K562 (cell line): ENCODE data around the gene SIGLEC7. TPM values are rescaled to one million over a fixed set of nuclear protein-coding genes. Genes with fewer than 3 reads are reported as not detected.

ENCODE experiments used
- ATAC-seq: fragments of 200-7000 bp; cut with Tn5 transposase; 3 replicates; pipeline ENCODE4 v1.9.1; 2020; ENCODE audit warnings: moderate library complexity
- BruUV-seq: library from RNA; stranded (reverse); fragments of 400-500 nt; replicated peaks from 2 replicates; lab custom pipeline; 2021; lab: Mats Ljungman, UMichigan
- CTCF ChIA-PET: fragments of 300-600 bp; formaldehyde crosslinking; extraction: SDS; loops from one replicate; lab custom pipeline; 2021; ENCODE audit warnings: low intra/inter-chr PET ratio; lab: Yijun Ruan, JAX
- POLR2A ChIA-PET: fragments of 300-600, 350-650 bp; sonication (Branson Sonifier 250); formaldehyde crosslinking; extraction: SDS; loops from one replicate; lab custom pipeline; 2021; ENCODE audit warnings: antibody characterized with exemption, inconsistent platforms; lab: Yijun Ruan, JAX
- DNase-seq, 4 experiments: peaks; one replicate each; pipeline versions ENCODE4 v3.0.0 to v3.0.0-alpha.2; 2011 to 2018; ENCODE audit warnings: low spot score in 3 of 4, mixed read lengths in 3 of 4; ENCODE audit errors: extremely low read depth in 1 of 4
- FAIRE-seq: peaks from 2 replicates; lab custom pipeline; 2011; peaks lifted over from hg19 to GRCh38; lab: Jason Lieb, UNC
- H2AFZ ChIP-seq: 2 replicates; pipeline ENCODE4 v1.6.0; 2011; ENCODE audit warnings: low read depth, low read length, control low read depth, inconsistent platforms
- H3K27ac ChIP-seq: fragments of 200-600 bp; 3 replicates; pipeline ENCODE4 v1.8.0; 2011; ENCODE audit warnings: low read depth, mild to moderate bottlenecking, control low read depth, inconsistent platforms, low read length, moderate library complexity, mixed read lengths; ENCODE audit errors: extremely low read depth
- H3K27me3 ChIP-seq, 2 experiments: fragments of 300-600 bp in 1 of 2; 2 replicates in 1 of 2; 3 replicates in 1 of 2; pipeline versions ENCODE4 v1.6.0 to v1.8.0; 2011; ENCODE audit warnings: inconsistent platforms in 2 of 2, low read length in 2 of 2, mild to moderate bottlenecking in 1 of 2, mixed read lengths in 1 of 2, moderate library complexity in 1 of 2; ENCODE audit not compliant: control insufficient read depth in 2 of 2, insufficient read depth in 2 of 2
- H3K36me3 ChIP-seq: fragments of 300-600 bp; 3 replicates; pipeline ENCODE4 v1.8.0; 2011; ENCODE audit warnings: mild to moderate bottlenecking, low read length, inconsistent platforms; ENCODE audit not compliant: control insufficient read depth, insufficient read depth
- H3K4me1 ChIP-seq, 2 experiments: fragments of 200-600 bp in 1 of 2; replicated peaks in 1 of 2; 2 replicates in 1 of 2; 3 replicates in 1 of 2; pipeline versions ENCODE4 v1.5.1 to v1.8.0; 2011; ENCODE audit warnings: inconsistent platforms in 2 of 2, low read length in 2 of 2, mild to moderate bottlenecking in 1 of 2, mixed read lengths in 1 of 2, moderate library complexity in 1 of 2; ENCODE audit not compliant: control insufficient read depth in 2 of 2, insufficient read depth in 2 of 2
- H3K4me2 ChIP-seq: 2 replicates; pipeline ENCODE4 v1.6.1; 2011; ENCODE audit warnings: low read length, control low read depth, inconsistent platforms, mixed read lengths; ENCODE audit not compliant: insufficient read depth
- H3K4me3 ChIP-seq: fragments of 200-600 bp; sonication (generic), shearing (Covaris generic); 2 replicates; pipeline ENCODE4 v1.5.1; 2016; ENCODE audit warnings: control low read depth, inconsistent platforms
- H3K79me2 ChIP-seq: fragments of 200-600 bp; 3 replicates; pipeline ENCODE4 v1.8.0; 2011; ENCODE audit warnings: low read length, inconsistent platforms; ENCODE audit not compliant: control insufficient read depth, insufficient read depth
- H3K9ac ChIP-seq, 2 experiments: 2 replicates each; pipeline versions ENCODE4 v1.6.0 to v1.6.1; 2011; ENCODE audit warnings: low read depth in 2 of 2, low read length in 2 of 2, control low read depth in 1 of 2, inconsistent platforms in 1 of 2, mild to moderate bottlenecking in 1 of 2, mixed read lengths in 1 of 2; ENCODE audit not compliant: insufficient read depth in 1 of 2
- H3K9me1 ChIP-seq: one replicate; pipeline ENCODE4 v1.6.0; 2011; ENCODE audit warnings: inconsistent platforms, mild to moderate bottlenecking, low read length, moderate library complexity; ENCODE audit not compliant: control insufficient read depth, insufficient read depth
- H3K9me3 ChIP-seq: replicated peaks from 2 replicates; pipeline ENCODE4 v1.5.1; 2011; ENCODE audit warnings: low read depth, low read length, inconsistent platforms; ENCODE audit not compliant: control insufficient read depth, insufficient read depth
- H4K20me1 ChIP-seq: replicated peaks from 2 replicates; pipeline ENCODE4 v1.6.1; 2011; ENCODE audit warnings: low read length, inconsistent platforms, mixed read lengths; ENCODE audit not compliant: control insufficient read depth, insufficient read depth
- BHLHE40 ChIP-seq: IDR thresholded peaks from 2 replicates; pipeline ENCODE4 v1.6.1; 2011; ENCODE audit warnings: low read length, improper control_type of control experiment
- CTCFL ChIP-seq: IDR thresholded peaks from 2 replicates; pipeline ENCODE4 v1.6.1; 2011; ENCODE audit warnings: borderline replicate concordance, low read depth, mild to moderate bottlenecking, moderate library complexity, low read length; ENCODE audit not compliant: insufficient read depth, poor library complexity, severe bottlenecking
- DPF2 ChIP-seq: fragments of 450-650 bp; IDR thresholded peaks from 2 replicates; pipeline ENCODE4 v1.6.1; 2016
- GABPB1 ChIP-seq: sonication (generic); formaldehyde crosslinking; IDR thresholded peaks from 2 replicates; pipeline ENCODE4 v1.8.0; 2022; ENCODE audit warnings: mild to moderate bottlenecking, missing genetic modification reagents
- HINFP ChIP-seq: fragments of 450-650 bp; conservative IDR thresholded peaks from 2 replicates; pipeline ENCODE4 v1.6.1; 2016; ENCODE audit warnings: missing genetic modification characterization, low read depth, mild to moderate bottlenecking, control low read depth, missing compliant biosample characterization
- SIN3B ChIP-seq: fragments of 450-650 bp; IDR thresholded peaks from 2 replicates; pipeline ENCODE4 v1.6.1; 2017; ENCODE audit warnings: low read depth, mild to moderate bottlenecking, moderate library complexity
- SNAPC5 ChIP-seq: fragments of 250-450 bp; sonication (Bioruptor Pico); IDR thresholded peaks from 2 replicates; pipeline ENCODE4 v1.8.0; 2021; ENCODE audit warnings: moderate library complexity, mild to moderate bottlenecking, inconsistent platforms
- SREBF2 ChIP-seq: sonication (generic); formaldehyde crosslinking; IDR thresholded peaks from 2 replicates; pipeline ENCODE4 v1.4.0; 2020; ENCODE audit warnings: mild to moderate bottlenecking, missing genetic modification reagents
- TBP ChIP-seq: optimal IDR thresholded peaks from 2 replicates; pipeline ENCODE3; 2011; ENCODE audit warnings: low read depth, low read length, improper control_type of control experiment
- ZBTB7A ChIP-seq: IDR thresholded peaks from 2 replicates; pipeline ENCODE4 v1.6.1; 2011; ENCODE audit warnings: low read depth, mild to moderate bottlenecking, low read length, moderate library complexity, borderline replicate concordance; ENCODE audit not compliant: control insufficient read depth
- ZC3H4 ChIP-seq: sonication (generic); formaldehyde crosslinking; IDR thresholded peaks from 2 replicates; pipeline ENCODE4 v1.9.0; 2021; ENCODE audit warnings: missing genetic modification reagents, borderline replicate concordance
- ZFP30 ChIP-seq: fragments of 250-450 bp; sonication (Bioruptor Pico); IDR thresholded peaks from 2 replicates; pipeline ENCODE4 v1.8.0; 2022; ENCODE audit warnings: moderate library complexity, mild to moderate bottlenecking, inconsistent platforms, borderline replicate concordance
- ZNF12 ChIP-seq: sonication (generic); formaldehyde crosslinking; IDR thresholded peaks from 2 replicates; pipeline ENCODE4 v1.4.0; 2020; ENCODE audit warnings: mild to moderate bottlenecking, missing genetic modification reagents
- ZNF174 ChIP-seq: fragments of 250-450 bp; sonication (Bioruptor Pico); IDR thresholded peaks from 2 replicates; pipeline ENCODE4 v1.4.0; 2020; ENCODE audit warnings: mild to moderate bottlenecking
- WGBS: fragments of 100-300 bp; shearing (Covaris generic); methylation state at CpG from one replicate; pipeline ENCODE4 v1.1.6; 2016; ENCODE audit warnings: low coverage, mixed read lengths; ENCODE audit not compliant: insufficient coverage; ENCODE audit errors: missing lambda C conversion rate; 5-methylcytosine and 5-hydroxymethylcytosine counted together
- in situ Hi-C: fragments of 300-500 bp; cut with MboI; formaldehyde crosslinking; loops from 4 replicates; pipeline ENCODE4 v1.15.0; 2018; ENCODE audit warnings: inconsistent platforms, mixed read lengths
- intact Hi-C: fragments of 100-400 bp; cut with micrococcal nuclease; formaldehyde crosslinking; loops from 2 replicates; pipeline ENCODE4 v1.14.2; 2022
- polyA plus RNA-seq, 8 experiments: library from polyadenylated mRNA; depleted of rRNA in 4 of 8; stranded (reverse) in 5 of 8; unstranded in 3 of 8; fragments of >200 nt; fragmentation: Nextera tagmentation in 2 of 8; fragmentation: Illumina TruSeq in 1 of 8; extraction: Ambion mirVana in 2 of 8; extraction: Trizol in 1 of 8; gene quantifications; 2 replicates each; pipeline versions ENCODE4 v1.2.1 to v1.2.3, GENCODE V29; 2011 to 2014; ENCODE audit warnings: inconsistent platforms in 1 of 8, missing spikeins in 1 of 8
- total RNA-seq, 7 experiments: library from RNA; depleted of rRNA in 6 of 7; stranded (reverse); fragments of >200 nt in 6 of 7; fragmentation: Illumina TruSeq in 2 of 7; extraction: Trizol in 2 of 7; gene quantifications; 2 replicates each; pipeline versions ENCODE4 v1.2.1 to v1.2.3, GENCODE V29; 2011 to 2021; ENCODE audit warnings: low replicate concordance in 1 of 7

Gene SIGLEC7
- total and polyA plus RNA-seq, 9 of the 15 experiments (the other 6 are each of a cell fraction or from before 2014, with no cell fraction given): 0.10 to 0.12 TPM; not detected in 7

- no peak for FAIRE-seq
- in situ Hi-C loops: no loop called here
- CTCF ChIA-PET: no interaction called here
These were observed 39.3 kb downstream of the SIGLEC7 start for GRCh38 chr19:51181377-51181912.

More at GRCh38 chr19:51181377-51181912, 39.3 kb downstream of the SIGLEC7 start:
- no TSS peak for BruUV-seq
- TF ChIP-seq TBP (no peak), ZC3H4 (CRISPR knock-in tag) (no peak), BHLHE40 (no peak), ZBTB7A (no peak), SNAPC5 (no peak), SIN3B (no peak), ZNF174 (CRISPR knock-in tag) (no peak), SREBF2 (no peak), ZFP30 (CRISPR knock-in tag) (no peak), ZNF12 (CRISPR knock-in tag) (no peak), HINFP (tag) (no peak), CTCFL (no peak), GABPB1 (CRISPR knock-in tag) (no peak), DPF2 (no peak)
- Histone ChIP-seq H3K9me3 (no peaks in the 10 kb centered on the region), H2AFZ (no peak overlapping the region), H3K4me3 (no peak overlapping the region), H3K27me3 (peaks cover 4 to 44% of the 10 kb centered on the region in 2 experiments; a peak in 4 of 5 replicates), H3K27ac (no peak overlapping the region), H3K4me2 (no peak overlapping the region), H3K9me1 (no peaks in the 10 kb centered on the region), H3K9ac (no peak overlapping the region), H3K36me3 (no peaks in the 10 kb centered on the region), H4K20me1 (no peaks in the 10 kb centered on the region; the same call in 1 of the 2 replicates), H3K4me1 (peaks cover 0 to 10% of the 10 kb centered on the region in 2 experiments; a peak in 2 of 5 replicates), H3K79me2 (no peaks in the 10 kb centered on the region)
- POLR2A ChIA-PET: no interaction called here
- intact Hi-C loops: no loop called here
- 51% methylated on average over 26 of the region's 39 CpGs for WGBS
- DNase-seq (no peak), ATAC-seq (no peak)
